SK-N-MC (cell line): ENCODE data around the gene CAMK1D.

Source experiments
- EZH2 ChIP-seq: fragments of 200-600 bp; sonication (generic); IDR thresholded peaks from one replicate; pipeline ENCODE4 v1.6.1; 2017; ENCODE audit warnings: antibody characterized with exemption
- FOXP2 ChIP-seq: optimal IDR thresholded peaks from 2 replicates; pipeline ENCODE3; 2011; ENCODE audit warnings: mild to moderate bottlenecking, moderate library complexity; ENCODE audit not compliant: insufficient read depth; ENCODE audit errors: extremely low read length, control extremely low read depth
- POLR2AphosphoS5 ChIP-seq: IDR thresholded peaks from 2 replicates; pipeline ENCODE4 v1.6.1; 2012; ENCODE audit warnings: mild to moderate bottlenecking, low read depth, low read length, borderline replicate concordance

DNA sequence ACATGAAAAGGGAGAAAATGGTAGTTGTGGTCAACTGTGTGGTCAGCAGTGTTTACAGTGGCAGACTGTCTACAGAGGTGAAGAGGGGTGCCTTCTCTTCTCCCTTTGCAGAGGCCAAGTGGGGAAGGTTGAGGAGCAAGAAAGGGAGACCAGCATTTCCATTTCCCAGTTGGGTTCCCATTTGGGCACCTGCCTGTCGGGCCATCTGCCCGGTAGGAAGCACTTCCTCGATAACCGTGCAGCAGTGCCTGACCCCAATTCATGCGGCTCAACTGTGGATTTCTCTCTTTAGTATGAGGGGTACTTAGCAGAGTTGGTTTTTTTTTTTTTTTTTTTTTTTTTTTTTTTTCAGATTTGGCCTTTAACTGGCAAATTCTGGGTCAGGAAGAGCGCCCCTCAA lies 525.2 kb downstream of the CAMK1D start:
- no peak for TF ChIP-seq POLR2AphosphoS5
- no peak for TF ChIP-seq EZH2
- TF ChIP-seq FOXP2: no peak
